ENCODE data around the gene DTD1. TPM values are rescaled to one million over a fixed set of nuclear protein-coding genes. Genes with fewer than 3 reads are reported as not detected.

The DTD1 gene
- total RNA-seq, 1 donor from 2014 or later, result 92.6 TPM

- DNase-seq (ENCODE audit: low read depth), result no peak
These were observed 74.6 kb downstream of the DTD1 start for GRCh38 chr20:18662279-18663040.

- DNase-seq (ENCODE audit: low read depth), result peak; percentile 36
These were observed 76.1 kb downstream of the DTD1 start for GRCh38 chr20:18663932-18664331.

- DNase-seq (ENCODE audit: low read depth), result no peak
These were observed 77.3 kb downstream of the DTD1 start for GRCh38 chr20:18665135-18665534.

- DNase-seq (ENCODE audit: low read depth), result no peak
These were observed 79.1 kb downstream of the DTD1 start for GRCh38 chr20:18666803-18667415.

- no peak for DNase-seq (ENCODE audit: low read depth)
These were observed 81.6 kb downstream of the DTD1 start for GRCh38 chr20:18669241-18670019.

GRCh38 chr20:18671203-18671710, 83.4 kb downstream of the DTD1 start:
- DNase-seq (ENCODE audit: low read depth), result no peak

- DNase-seq (ENCODE audit: low read depth), result no peak
These were observed 85.0 kb downstream of the DTD1 start for GRCh38 chr20:18672834-18673233.

GRCh38 chr20:18676396-18676795, 88.5 kb downstream of the DTD1 start:
- DNase-seq (ENCODE audit: low read depth), result no peak

- DNase-seq (ENCODE audit: low read depth), result no peak
These were observed 89.3 kb downstream of the DTD1 start for GRCh38 chr20:18677126-18677525.

GRCh38 chr20:18678549-18679419, 90.9 kb downstream of the DTD1 start:
- peak; percentile 58 for DNase-seq (ENCODE audit: low read depth)

- no peak for DNase-seq (ENCODE audit: low read depth)
These were observed 96.0 kb downstream of the DTD1 start for GRCh38 chr20:18683839-18684238.

- DNase-seq (ENCODE audit: low read depth), result no peak
These were observed 96.9 kb downstream of the DTD1 start for GRCh38 chr20:18684775-18685174.

- DNase-seq (ENCODE audit: low read depth), result no peak
These were observed 97.6 kb downstream of the DTD1 start for GRCh38 chr20:18685406-18685805.

- no peak for DNase-seq (ENCODE audit: low read depth)
These were observed 98.8 kb downstream of the DTD1 start for GRCh38 chr20:18686696-18687095.

GRCh38 chr20:18688676-18689075, 100.8 kb downstream of the DTD1 start:
- DNase-seq (ENCODE audit: low read depth), result no peak

- DNase-seq (ENCODE audit: low read depth), result no peak
These were observed 101.7 kb downstream of the DTD1 start for GRCh38 chr20:18689557-18689956.

GRCh38 chr20:18692447-18692846, 104.6 kb downstream of the DTD1 start:
- no peak for DNase-seq (ENCODE audit: low read depth)

GRCh38 chr20:18694071-18694470, 106.2 kb downstream of the DTD1 start:
- no peak for DNase-seq (ENCODE audit: low read depth)

- no peak for DNase-seq (ENCODE audit: low read depth)
These were observed 107.3 kb downstream of the DTD1 start for GRCh38 chr20:18695175-18695574.

GRCh38 chr20:18698735-18699380, 111.0 kb downstream of the DTD1 start:
- DNase-seq (ENCODE audit: low read depth), result no peak

GRCh38 chr20:18701969-18702368, 114.1 kb downstream of the DTD1 start:
- DNase-seq (ENCODE audit: low read depth), result no peak

Measured in renal cortical epithelial cell (primary cell).